Measurements from ENCODE around the gene CAPN5.

The CAPN5 gene

GRCh38 chr11:77024745-77025144 is 42.0 kb upstream of the CAPN5 start:
- Histone ChIP-seq H3K27me3 (ENCODE audit: insufficient read depth, low read depth) (no peaks in the 10 kb centered on the region), H2AFZ (ENCODE audit: low read depth) (no peak overlapping the region), H3K4me2 (no peak overlapping the region), H3K36me3 (ENCODE audit: insufficient read depth) (no peaks in the 10 kb centered on the region), H3K79me2 (ENCODE audit: insufficient read depth, low read depth) (no peaks in the 10 kb centered on the region), H4K20me1 (ENCODE audit: insufficient read depth) (no peaks in the 10 kb centered on the region), H3K4me3 (IDR thresholded peaks at IDR 0.05; ENCODE audit: insufficient read depth, low read depth, low read length) (no peak overlapping the region), H3K4me1 (ENCODE audit: low read depth, poor library complexity, severe bottlenecking) (no peaks in the 10 kb centered on the region), H3K9ac (no peak overlapping the region), H3K27ac (no peak overlapping the region)
- no peak for TF ChIP-seq CTCF (conservative IDR thresholded peaks at IDR 0.05; ENCODE audit: low read depth, low read length)

GRCh38 chr11:77026221-77026620 is 40.5 kb upstream of the CAPN5 start:
- Histone ChIP-seq H3K4me2 (no peak overlapping the region), H3K36me3 (ENCODE audit: insufficient read depth) (no peaks in the 10 kb centered on the region), H3K27me3 (ENCODE audit: insufficient read depth, low read depth) (no peaks in the 10 kb centered on the region), H3K79me2 (ENCODE audit: insufficient read depth, low read depth) (no peaks in the 10 kb centered on the region), H3K4me1 (ENCODE audit: low read depth, poor library complexity, severe bottlenecking) (no peaks in the 10 kb centered on the region), H3K4me3 (IDR thresholded peaks at IDR 0.05; ENCODE audit: insufficient read depth, low read depth, low read length) (no peak overlapping the region), H3K27ac (no peak overlapping the region), H2AFZ (ENCODE audit: low read depth) (no peak overlapping the region), H4K20me1 (ENCODE audit: insufficient read depth) (no peaks in the 10 kb centered on the region), H3K9ac (no peak overlapping the region)
- TF ChIP-seq CTCF (conservative IDR thresholded peaks at IDR 0.05; ENCODE audit: low read depth, low read length) = no peak

GRCh38 chr11:77026743-77027142 is 40.0 kb upstream of the CAPN5 start:
- no peaks in the 10 kb centered on the region for H3K4me1 ChIP-seq (ENCODE audit: low read depth, poor library complexity, severe bottlenecking)
- H3K79me2 ChIP-seq (ENCODE audit: insufficient read depth, low read depth) = no peaks in the 10 kb centered on the region
- TF ChIP-seq CTCF (conservative IDR thresholded peaks at IDR 0.05; ENCODE audit: low read depth, low read length) = no peak
- no peaks in the 10 kb centered on the region for H3K36me3 ChIP-seq (ENCODE audit: insufficient read depth)
- no peak overlapping the region for H3K9ac ChIP-seq
- H3K4me3 ChIP-seq (IDR thresholded peaks at IDR 0.05; ENCODE audit: insufficient read depth, low read depth, low read length) = no peak overlapping the region
- H3K27me3 ChIP-seq (ENCODE audit: insufficient read depth, low read depth) = no peaks in the 10 kb centered on the region
- no peak overlapping the region for H3K27ac ChIP-seq
- H2AFZ ChIP-seq (ENCODE audit: low read depth) = no peak overlapping the region
- H4K20me1 ChIP-seq (ENCODE audit: insufficient read depth) = no peaks in the 10 kb centered on the region
- H3K4me2 ChIP-seq = no peak overlapping the region

GRCh38 chr11:77027275-77027674 is 39.5 kb upstream of the CAPN5 start:
- Histone ChIP-seq H3K4me3 (IDR thresholded peaks at IDR 0.05; ENCODE audit: insufficient read depth, low read depth, low read length) (no peak overlapping the region), H3K4me1 (ENCODE audit: low read depth, poor library complexity, severe bottlenecking) (no peaks in the 10 kb centered on the region), H2AFZ (ENCODE audit: low read depth) (no peak overlapping the region), H4K20me1 (ENCODE audit: insufficient read depth) (no peaks in the 10 kb centered on the region), H3K9ac (no peak overlapping the region), H3K36me3 (ENCODE audit: insufficient read depth) (no peaks in the 10 kb centered on the region), H3K79me2 (ENCODE audit: insufficient read depth, low read depth) (no peaks in the 10 kb centered on the region), H3K27ac (no peak overlapping the region), H3K4me2 (no peak overlapping the region), H3K27me3 (ENCODE audit: insufficient read depth, low read depth) (no peaks in the 10 kb centered on the region)
- no peak for TF ChIP-seq CTCF (conservative IDR thresholded peaks at IDR 0.05; ENCODE audit: low read depth, low read length)

- Histone ChIP-seq H3K4me3 (IDR thresholded peaks at IDR 0.05; ENCODE audit: insufficient read depth, low read depth, low read length) (no peak overlapping the region), H3K9ac (no peak overlapping the region), H3K4me2 (no peak overlapping the region), H3K36me3 (ENCODE audit: insufficient read depth) (no peaks in the 10 kb centered on the region), H2AFZ (ENCODE audit: low read depth) (no peak overlapping the region), H3K27me3 (ENCODE audit: insufficient read depth, low read depth) (no peaks in the 10 kb centered on the region), H3K4me1 (ENCODE audit: low read depth, poor library complexity, severe bottlenecking) (no peaks in the 10 kb centered on the region), H3K27ac (no peak overlapping the region), H3K79me2 (ENCODE audit: insufficient read depth, low read depth) (no peaks in the 10 kb centered on the region), H4K20me1 (ENCODE audit: insufficient read depth) (no peaks in the 10 kb centered on the region)
- TF ChIP-seq CTCF (conservative IDR thresholded peaks at IDR 0.05; ENCODE audit: low read depth, low read length) = no peak
These were observed 36.9 kb upstream of the CAPN5 start for GRCh38 chr11:77029829-77030228.

Data from KMS-11 (cell line).